ENCODE measurements around the gene AEBP2.

Gene AEBP2

GRCh38 chr12:19489168-19489567 is 49.9 kb downstream of the AEBP2 start:
- no peak for DNase-seq (ENCODE audit: low spot score)
- no peak overlapping the region for H3K4me3 ChIP-seq
- no peak for TF ChIP-seq CTCF (IDR thresholded peaks at IDR 0.05)

GRCh38 chr12:19490908-19491307 is 51.6 kb downstream of the AEBP2 start:
- no peak for TF ChIP-seq CTCF (IDR thresholded peaks at IDR 0.05)
- Histone ChIP-seq H3K4me3 (no peak overlapping the region), H3K27ac (no peak overlapping the region)
- DNase-seq (ENCODE audit: low spot score): no peak

More at GRCh38 chr12:19489168-19489567, 49.9 kb downstream of the AEBP2 start:
- no peak overlapping the region for H3K27ac ChIP-seq

GRCh38 chr12:19491863-19492262 is 52.6 kb downstream of the AEBP2 start:
- DNase-seq (ENCODE audit: low spot score): no peak
- no peak for TF ChIP-seq CTCF (IDR thresholded peaks at IDR 0.05)
- no peak overlapping the region for H3K27ac ChIP-seq
- no peak overlapping the region for H3K4me3 ChIP-seq

GRCh38 chr12:19496219-19496878 is 57.1 kb downstream of the AEBP2 start:
- no peak overlapping the region for H3K4me3 ChIP-seq
- H3K27ac ChIP-seq: no peak overlapping the region
- DNase-seq (ENCODE audit: low spot score): no peak
- TF ChIP-seq CTCF (IDR thresholded peaks at IDR 0.05): no peak

- Histone ChIP-seq H3K4me3 (no peak overlapping the region), H3K27ac (no peak overlapping the region)
- TF ChIP-seq CTCF (IDR thresholded peaks at IDR 0.05): no peak
Measured at GRCh38 chr12:19498099-19498498, 58.8 kb downstream of the AEBP2 start.

GRCh38 chr12:19499030-19499429 is 59.7 kb downstream of the AEBP2 start:
- Histone ChIP-seq H3K4me3 (no peak overlapping the region), H3K27ac (no peak overlapping the region)
- TF ChIP-seq CTCF (IDR thresholded peaks at IDR 0.05): no peak
- DNase-seq (ENCODE audit: low spot score): no peak

More at GRCh38 chr12:19498099-19498498, 58.8 kb downstream of the AEBP2 start:
- DNase-seq (ENCODE audit: low spot score): no peak

GRCh38 chr12:19506497-19506896 is 67.2 kb downstream of the AEBP2 start:
- no peak for DNase-seq (ENCODE audit: low spot score)
- Histone ChIP-seq H3K27ac (peak overlapping the region in 1 of 2 donors; percentile 52), H3K4me3 (no peak overlapping the region)
- no peak for TF ChIP-seq CTCF (IDR thresholded peaks at IDR 0.05)
